Heart left ventricle (tissue), 16 donors: ENCODE measurements around the gene WDPCP. TPM values are rescaled to one million over a fixed set of nuclear protein-coding genes. Genes with fewer than 3 reads are reported as not detected.

Source experiments
- ATAC-seq, 4 donors: fragments of 200-7000 bp; cut with Tn5 transposase; one replicate each; pipeline ENCODE4 v1.9.1; 2020 to 2022; ENCODE audit warnings: moderate library complexity in 4 of 4, mild to moderate bottlenecking in 3 of 4, moderate number of reproducible peaks in 1 of 4
- DNase-seq, 5 donors: peaks; one replicate each; pipeline ENCODE4 v3.0.0-alpha.2; 2020
- H3K27ac ChIP-seq, 12 donors: fragments of 200-600 bp; sonication (generic) in 4 of 12; one replicate each; pipeline versions ENCODE4 v1.5.0 to v1.8.0; 2016 to 2022; ENCODE audit warnings: mild to moderate bottlenecking in 2 of 12
- H3K27me3 ChIP-seq, 9 donors: fragments of 200-600 bp; sonication (generic) in 2 of 9; one replicate each; pipeline versions ENCODE4 v1.5.1 to v1.8.0; 2016 to 2022; ENCODE audit warnings: mild to moderate bottlenecking in 3 of 9
- H3K36me3 ChIP-seq, 9 donors: fragments of 200-600 bp; sonication (generic) in 2 of 9; one replicate each; pipeline versions ENCODE4 v1.5.0 to v1.8.0; 2018 to 2022; ENCODE audit warnings: mild to moderate bottlenecking in 2 of 9
- H3K4me1 ChIP-seq, 12 donors: fragments of 200-600 bp; sonication (generic) in 4 of 12; one replicate each; pipeline versions ENCODE4 v1.5.0 to v1.8.0; 2016 to 2022; ENCODE audit warnings: mild to moderate bottlenecking in 3 of 12
- H3K4me3 ChIP-seq, 12 donors: fragments of 200-600 bp; sonication (generic) in 4 of 12; one replicate each; pipeline versions ENCODE4 v1.5.0 to v1.8.0; 2017 to 2022; ENCODE audit warnings: mild to moderate bottlenecking in 9 of 12, moderate library complexity in 4 of 12
- H3K9me3 ChIP-seq, 12 donors: fragments of 200-600 bp; sonication (generic) in 4 of 12; one replicate each; pipeline versions ENCODE4 v1.5.0 to v1.8.0; 2016 to 2022; ENCODE audit warnings: mild to moderate bottlenecking in 1 of 12
- CTCF ChIP-seq, 12 donors: fragments of 200-600 bp; sonication (generic) in 4 of 12; IDR thresholded peaks; one replicate each; pipeline versions ENCODE4 v1.5.0 to v1.8.0; 2018 to 2022; ENCODE audit warnings: antibody characterized with exemption in 12 of 12, mild to moderate bottlenecking in 5 of 12
- POLR2A ChIP-seq, 2 donors: fragments of 450-650 bp; IDR thresholded peaks; one replicate each; pipeline ENCODE4 v1.6.1; 2017; ENCODE audit warnings: antibody characterized with exemption in 2 of 2, mild to moderate bottlenecking in 2 of 2, moderate library complexity in 2 of 2
- WGBS, 4 donors: extraction: QIAGEN DNeasy Blood & Tissue Kit in 2 of 4; methylation state at CpG; one replicate each; pipeline versions ENCODE4 v1.1.5 to v1.1.7; 2013 to 2018; 5-methylcytosine and 5-hydroxymethylcytosine counted together
- intact Hi-C, 10 donors: fragments of 100-400 bp; cut with DNase I; formaldehyde crosslinking; loops; one replicate each; pipeline versions ENCODE4 v1.11.1 to v1.14.2; 2022
- polyA plus RNA-seq, 2 donors: library from polyadenylated mRNA; stranded (reverse); fragments of 200-250 nt; gene quantifications; one replicate each; pipeline ENCODE4 v1.2.3, GENCODE V29; 2013
- total RNA-seq, 9 donors: library from RNA; depleted of rRNA in 2 of 9; stranded (reverse); fragments of >200 nt in 2 of 9; fragmentation: NEBNext Ultra II Directional in 3 of 9; extraction: Animal tissue kit (Norgen Biotek cat#: 25700) in 3 of 9; gene quantifications; one replicate each; pipeline versions ENCODE4 v1.1.0 to v1.2.4, GENCODE V29; 2016 to 2023
- donor health status: ischemic (EF 13 %, LVEDD 7.1; RV severe dilation, severe dysfunction).
- donor health status: healthy with polysubstance abuse.
- donor health status: DM: no; HTN: yes; CAD: no.
- donor health status: DM: no; HTN: no; CAD: no.
- donor health status: ischemic (EF 25% LVEDD 6.9; RV normal size, moderate dysfunction).
- donor health status: ischemic (EF 25% LVEDD 5.7; RV mildly dilated, moderate dysfunction).
- donor health status: healthy.
- donor health status: DM: yes; HTN: yes; CAD: no.
- donor health status: ischemic (EF 35%, LVEDD 5.7; RV mildly dilated, moderate dysfunction).
- donor health status: nonischemic (EF 11% LVEDD 7.7; RV severe dilation, severe dysfunction).
- donor health status: DM: yes; HTN: yes; CAD: no.
- donor health status: PGD.
- donor health status: ischemic (EF 29% LVEDD 5.4; RV normal size, mild dysfunction).
- donor health status: nonischemic (EF 23%, LVEDD 6.1; RV moderate dilation, normal function).

Gene WDPCP
- total and polyA plus RNA-seq, 11 donors = 3.2 to 32.2 (median 16.5) TPM

GRCh38 chr2:63122921-63123320 lies 465.4 kb downstream of the WDPCP start:
- TF ChIP-seq POLR2A (IDR thresholded peaks at IDR 0.05) = no peak
- no peak for TF ChIP-seq CTCF (IDR thresholded peaks at IDR 0.05)
- Histone ChIP-seq H3K27me3 (no peaks in the 10 kb centered on the region), H3K36me3 (peaks cover 0 to 7% (median 0%) of the 10 kb centered on the region in 9 donors), H3K4me3 (no peak overlapping the region), H3K4me1 (no peaks in the 10 kb centered on the region), H3K27ac (no peak overlapping the region), H3K9me3 (peaks cover 0 to 4% (median 0%) of the 10 kb centered on the region in 12 donors)
- WGBS, 4 donors = 93 to 96% (median 94%) methylated on average over 3 of the region's 3 CpGs
- DNase-seq = no peak
- no peak for ATAC-seq
- intact Hi-C loops = no loop called here

DNA sequence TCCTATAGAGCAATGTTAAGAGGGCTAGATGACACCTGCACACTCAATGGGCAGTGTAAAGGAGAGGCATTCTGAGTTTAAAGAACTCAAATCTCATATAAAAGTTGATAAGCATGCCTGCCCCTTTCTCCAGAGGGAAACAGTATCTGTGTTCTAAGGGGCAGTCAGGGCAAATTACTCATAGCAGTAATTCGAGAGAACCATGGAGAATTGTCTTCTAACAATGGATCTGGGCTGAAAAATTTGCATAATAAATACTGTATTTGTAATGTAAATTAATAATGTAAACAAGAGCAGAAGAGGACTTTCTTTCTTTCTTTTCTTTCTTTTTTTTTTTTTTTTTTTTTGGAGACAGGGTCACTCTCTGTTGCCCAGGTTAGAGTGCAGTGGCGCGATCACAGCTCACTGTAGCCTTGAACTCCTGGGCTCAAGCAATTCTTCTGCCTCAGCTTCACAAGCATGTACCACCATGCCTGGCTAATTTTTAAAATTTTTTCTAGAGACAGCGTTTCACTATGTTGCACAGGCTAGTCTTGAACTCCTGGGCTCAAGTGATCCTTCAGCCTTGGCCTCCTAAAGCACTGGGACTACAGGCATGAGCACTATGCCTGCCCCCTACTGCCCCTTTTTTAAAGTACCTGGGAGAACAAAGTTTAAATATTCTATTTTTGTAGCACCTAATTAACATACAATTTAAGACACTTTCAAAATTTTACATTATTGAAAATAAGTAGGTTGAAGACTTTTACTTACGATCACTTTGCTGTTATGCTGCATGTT lies 467.0 kb downstream of the WDPCP start:
- no peaks in the 10 kb centered on the region for H3K27me3 ChIP-seq
- H3K9me3 ChIP-seq = peaks cover 0 to 13% (median 1%) of the 10 kb centered on the region in 12 donors
- DNase-seq = no peak
- TF ChIP-seq CTCF (IDR thresholded peaks at IDR 0.05) (no peak), POLR2A (IDR thresholded peaks at IDR 0.05) (no peak)
- H3K4me1 ChIP-seq = no peaks in the 10 kb centered on the region
- intact Hi-C loops = no loop called here
- H3K27ac ChIP-seq = no peak overlapping the region
- ATAC-seq = no peak
- H3K4me3 ChIP-seq = no peak overlapping the region
- H3K36me3 ChIP-seq = peaks cover 0 to 7% (median 0%) of the 10 kb centered on the region in 9 donors
- 96 to 98% (median 97%) methylated on average over 5 of the region's 5 CpGs for WGBS, 4 donors

GRCh38 chr2:63118821-63119220 lies 469.5 kb downstream of the WDPCP start:
- no peaks in the 10 kb centered on the region for H3K4me1 ChIP-seq
- peaks cover 0 to 7% (median 0%) of the 10 kb centered on the region in 9 donors for H3K36me3 ChIP-seq
- H3K27me3 ChIP-seq = no peaks in the 10 kb centered on the region
- TF ChIP-seq POLR2A (IDR thresholded peaks at IDR 0.05) (no peak), CTCF (IDR thresholded peaks at IDR 0.05) (no peak)
- WGBS, 4 donors = 94 to 100% (median 96%) methylated on average over 2 of the region's 2 CpGs
- H3K9me3 ChIP-seq = peaks cover 0 to 35% (median 2%) of the 10 kb centered on the region in 12 donors
- no peak overlapping the region for H3K4me3 ChIP-seq
- no peak overlapping the region for H3K27ac ChIP-seq
- intact Hi-C loops = no loop called here
- no peak for ATAC-seq
- no peak for DNase-seq

GRCh38 chr2:63104482-63104881 lies 483.8 kb downstream of the WDPCP start:
- ATAC-seq (no peak), DNase-seq (no peak)
- WGBS, 4 donors = 95 to 97% (median 96%) methylated on average over 1 of the region's 1 CpG
- Histone ChIP-seq H3K27me3 (no peaks in the 10 kb centered on the region), H3K4me1 (no peaks in the 10 kb centered on the region), H3K27ac (no peak overlapping the region), H3K36me3 (no peaks in the 10 kb centered on the region), H3K9me3 (peaks cover 0 to 47% (median 15%) of the 10 kb centered on the region in 12 donors), H3K4me3 (no peak overlapping the region)
- TF ChIP-seq POLR2A (IDR thresholded peaks at IDR 0.05) (no peak), CTCF (IDR thresholded peaks at IDR 0.05) (no peak)
- intact Hi-C loops = no loop called here
